A549 treated with GW870086 at 1 μM for 4 hours (cell line): ENCODE results near the gene HACD4. TPM values are rescaled to one million over a fixed set of nuclear protein-coding genes. Genes with fewer than 3 reads are reported as not detected.

Experiments
- total RNA-seq: library from RNA; stranded (reverse); fragments of 200-300 nt; extraction: Qiagen RNA extraction; gene quantifications from 5 replicates; pipeline ENCODE4 v1.2.3, GENCODE V29; 2022; ENCODE audit warnings: low read depth

The HACD4 gene, protein sequence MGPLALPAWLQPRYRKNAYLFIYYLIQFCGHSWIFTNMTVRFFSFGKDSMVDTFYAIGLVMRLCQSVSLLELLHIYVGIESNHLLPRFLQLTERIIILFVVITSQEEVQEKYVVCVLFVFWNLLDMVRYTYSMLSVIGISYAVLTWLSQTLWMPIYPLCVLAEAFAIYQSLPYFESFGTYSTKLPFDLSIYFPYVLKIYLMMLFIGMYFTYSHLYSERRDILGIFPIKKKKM
- 0.91 to 1.3 TPM (median 1.1 TPM) in 5 replicates for total RNA-seq

GRCh38 chr9:21031091-21031807 lies at the start of gene HACD4:
Gene HACD4, minus strand, starts transcription at chr9:21031640. Its CDS starts 50 bp downstream, at chr9:21031590.

DNA sequence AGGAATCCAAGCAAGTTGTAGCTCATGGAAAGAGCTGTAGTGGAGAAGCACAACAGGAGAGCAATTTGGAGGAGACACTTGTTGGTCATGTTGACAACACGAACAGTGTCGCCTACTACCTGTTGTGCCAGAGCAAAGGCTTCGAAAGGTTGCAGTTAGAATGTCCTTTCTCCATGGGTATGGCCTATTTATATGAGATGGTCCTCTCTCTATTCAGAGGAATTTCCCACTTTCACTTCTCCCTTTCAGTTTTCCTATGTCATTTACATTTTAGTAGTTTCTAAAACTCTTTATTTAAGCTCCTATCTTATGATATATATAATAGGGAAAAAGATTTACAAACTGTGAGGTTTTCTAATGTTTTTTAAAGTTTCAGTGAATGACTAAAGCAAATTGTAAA lies 46.3 kb upstream of the HACD4 start, which contains the start of gene IFNB1:
TSS of gene IFNB1 (minus strand) at position 162 of the 400 bp plus-strand sequence. CDS start at position 89, 73 bp downstream.

Other genes starting within 250 kb of the HACD4 start
- not detected in 5 replicates for gene IFNB1, start 46.3 kb upstream of the HACD4 start, total RNA-seq
- gene IFNW1, start 110.2 kb upstream of the HACD4 start, total RNA-seq, result not detected in 5 replicates
- not detected in 5 replicates for gene IFNA21, start 135.0 kb upstream of the HACD4 start, total RNA-seq
- not detected in 5 replicates for gene IFNA4, start 155.9 kb upstream of the HACD4 start, total RNA-seq
- gene IFNA7, start 170.6 kb upstream of the HACD4 start, total RNA-seq, result not detected in 5 replicates
- not detected in 5 replicates for gene IFNA10, start 175.5 kb upstream of the HACD4 start, total RNA-seq
- gene IFNA16, start 185.7 kb upstream of the HACD4 start, total RNA-seq, result not detected in 5 replicates
- not detected in 5 replicates for gene IFNA17, start 196.6 kb upstream of the HACD4 start, total RNA-seq
- gene IFNA14, start 208.4 kb upstream of the HACD4 start, total RNA-seq, result not detected in 5 replicates